Hematopoietic multipotent progenitor cell treated with erythropoietin and hydrocortisone succinate and interleukin-3 and kit ligand, for 4 days (in vitro differentiated cells): Measurements from ENCODE around the gene SLC6A11.

Source experiments
- DNase-seq: peaks from one replicate; pipeline ENCODE4 v3.0.0-alpha.2; 2015

SLC6A11 gene

DNA sequence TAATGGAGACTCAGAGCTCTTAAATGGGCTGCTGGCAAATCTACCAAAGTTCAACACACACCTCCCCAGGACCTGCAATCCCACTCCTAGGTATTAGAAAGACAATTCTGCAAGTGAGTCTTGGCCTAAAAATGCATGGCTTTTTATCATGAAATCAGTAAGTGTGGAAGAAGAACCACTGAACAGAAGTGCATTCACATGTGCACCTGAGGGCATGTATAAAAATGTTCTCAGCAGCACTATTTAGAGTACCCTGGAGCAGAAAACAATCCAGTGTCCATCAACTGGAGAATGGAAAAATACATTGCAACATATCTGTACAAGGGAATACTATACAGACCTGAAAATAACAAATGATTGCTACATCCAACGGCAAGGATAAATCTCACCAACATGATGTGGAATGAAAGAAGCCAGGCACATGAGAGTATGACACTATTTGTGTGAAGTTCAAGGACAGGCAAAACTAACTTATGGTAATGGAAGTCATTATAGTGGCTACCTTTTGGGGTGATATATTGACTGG lies 168.4 kb downstream of the SLC6A11 start:
- no peak for DNase-seq

DNA sequence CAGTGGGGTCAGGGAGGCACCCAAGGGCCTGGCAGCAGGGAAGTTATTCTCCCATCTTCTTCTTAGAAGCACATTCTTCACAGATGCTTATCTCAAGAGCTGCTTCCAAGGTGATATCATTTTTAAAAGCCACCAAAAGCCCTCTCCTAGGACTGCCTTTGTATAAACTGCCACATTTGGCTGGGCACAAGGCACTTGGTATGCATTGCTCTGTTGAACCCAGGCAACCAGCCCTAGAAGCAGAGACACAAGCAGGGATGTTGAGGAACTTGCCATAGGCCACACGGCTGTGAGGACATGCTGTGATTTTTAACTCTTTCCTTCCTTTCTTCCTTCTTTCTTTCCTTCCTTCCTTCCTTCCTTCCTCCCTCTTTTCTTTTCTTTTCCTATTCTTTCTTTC lies 169.2 kb downstream of the SLC6A11 start:
- no peak for DNase-seq

DNA sequence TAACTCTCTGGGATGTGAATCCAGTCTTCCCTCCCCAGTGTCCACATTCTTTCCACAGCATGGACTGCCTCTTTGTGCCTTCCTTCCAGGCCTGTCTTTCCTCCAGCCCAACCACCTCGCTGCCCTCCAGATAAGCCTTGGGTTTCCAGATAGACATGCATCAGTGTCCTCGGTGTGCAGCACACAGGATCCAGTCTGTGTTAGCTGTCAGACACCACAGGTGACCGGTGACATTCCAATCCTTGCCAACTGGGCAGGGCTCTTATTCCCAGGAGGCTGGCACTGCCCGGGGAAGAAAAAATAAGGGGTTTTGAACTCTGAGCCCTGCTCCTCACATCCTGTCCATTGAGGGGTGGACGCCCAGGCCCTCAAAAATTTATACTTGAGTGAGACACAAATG lies 170.6 kb downstream of the SLC6A11 start:
- no peak for DNase-seq

DNA sequence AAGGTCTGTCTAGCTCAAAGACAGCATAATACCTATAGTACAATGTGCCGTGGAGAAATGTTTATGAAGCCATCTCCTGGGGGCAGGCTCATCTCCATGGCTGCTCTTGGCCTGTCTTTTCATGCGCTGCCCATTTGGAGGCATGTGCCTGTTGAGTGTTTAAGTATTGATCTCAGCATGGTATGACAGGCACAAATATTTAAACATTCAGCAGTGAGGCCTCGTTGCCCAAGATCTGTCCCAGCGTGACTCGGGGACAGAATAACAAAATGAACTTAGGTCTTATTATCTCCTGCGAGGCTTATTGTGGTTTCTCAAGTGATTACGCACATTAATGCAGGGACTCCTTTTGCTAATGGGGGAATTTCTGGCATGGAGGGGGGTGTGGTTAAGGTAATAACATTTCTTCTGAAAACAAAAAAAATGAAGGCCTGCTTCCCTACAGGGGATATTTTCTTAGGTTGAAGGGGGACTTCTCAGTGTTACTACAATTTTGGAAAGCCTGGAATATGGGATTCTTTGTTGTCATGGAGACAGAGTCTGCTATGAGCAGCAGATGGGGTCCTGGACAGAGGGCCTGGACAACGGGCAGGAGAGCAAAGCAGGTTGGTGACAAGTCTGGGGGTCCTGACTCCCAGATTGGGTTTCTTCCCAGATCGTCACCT lies 172.1 kb downstream of the SLC6A11 start:
- no peak for DNase-seq

DNA sequence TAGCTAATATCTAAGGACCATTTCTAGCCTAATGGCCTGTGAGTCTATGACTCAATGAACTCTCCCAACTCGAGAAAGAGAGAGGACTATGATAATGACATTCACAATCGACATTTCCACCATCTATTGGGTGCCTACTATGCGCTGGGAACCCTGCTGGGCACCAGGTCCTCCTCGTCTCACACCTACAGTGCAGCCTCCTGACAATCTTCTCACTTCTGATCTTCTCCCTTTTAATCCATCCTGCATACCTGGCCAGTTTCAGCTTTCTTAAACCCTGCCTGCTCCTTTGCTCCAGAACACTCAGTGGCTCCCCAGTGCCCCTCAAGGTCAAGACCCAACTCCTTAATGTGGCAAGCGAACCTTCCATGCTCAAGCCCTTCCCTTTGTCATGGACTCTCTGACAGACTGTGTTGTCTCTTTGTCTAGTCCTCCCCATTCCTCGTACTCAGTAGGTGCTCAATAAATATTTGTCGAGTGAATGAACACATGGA lies 173.0 kb downstream of the SLC6A11 start:
- DNase-seq, result no peak
